ENCODE results near the gene KCNF1. TPM values are rescaled to one million over a fixed set of nuclear protein-coding genes. Genes with fewer than 3 reads are reported as not detected.

Gene KCNF1
- total RNA-seq, 1 experiment from 2014 or later = 3.2 TPM

DNA sequence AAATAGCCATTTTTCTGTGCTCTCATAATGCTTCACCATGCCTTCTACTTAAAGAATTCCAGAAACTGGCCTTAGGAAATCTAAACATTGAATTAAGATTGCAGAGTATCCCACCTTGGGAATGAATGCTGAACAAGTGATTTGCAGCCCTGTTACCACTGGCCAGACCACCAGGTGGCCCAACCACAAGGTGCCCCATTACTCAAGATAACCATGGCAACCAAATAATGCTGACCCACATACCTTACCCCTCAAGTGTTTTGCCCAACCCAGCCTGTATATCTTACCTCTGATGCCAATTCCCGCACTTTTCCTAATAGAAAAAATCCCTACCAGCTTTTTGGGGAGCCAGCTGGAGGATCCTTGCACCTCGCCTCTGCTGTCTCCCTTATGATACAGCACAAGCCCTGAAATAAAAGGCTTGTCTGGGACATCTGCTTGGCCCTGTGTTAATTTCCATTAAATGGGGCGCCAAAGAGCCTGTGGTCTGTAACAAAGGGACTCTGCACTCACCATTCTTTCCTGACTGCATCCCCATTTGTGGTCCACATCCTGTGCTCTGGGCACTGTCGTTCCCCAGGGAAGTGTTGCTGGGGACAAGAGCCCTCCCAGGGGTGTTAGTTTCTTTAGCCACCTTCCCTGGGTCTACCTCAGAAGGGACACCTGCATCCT is 17.3 kb upstream of the KCNF1 start:
- H3K27me3 Mint-ChIP-seq (ENCODE audit: low read depth) = peaks cover 5% of the 10 kb centered on the region

More for the DNA sequence above, 17.3 kb upstream of the KCNF1 start:
- H2AK5ac ChIP-seq (ENCODE audit: insufficient read length, low read length) = no peak overlapping the region
- H3K27ac Mint-ChIP-seq = no peak overlapping the region; a peak in 3 of 7 replicates
- no CpG with 5 or more reads among the region's 4 CpGs for WGBS (ENCODE audit: extremely low coverage, insufficient read length, low lambda C conversion rate)
- no peaks in the 10 kb centered on the region for H3K9me3 Mint-ChIP-seq
- no peaks in the 10 kb centered on the region for H3K23me2 ChIP-seq (ENCODE audit: insufficient read length, low read depth, low read length, poor library complexity, severe bottlenecking)
- no peak overlapping the region for H4K91ac ChIP-seq (ENCODE audit: insufficient read length, low read depth, low read length)
- H3K9me3 ChIP-seq (ENCODE audit: control insufficient read depth, low read depth, low read length) = no peaks in the 10 kb centered on the region
- no peak overlapping the region for H3T11ph ChIP-seq (ENCODE audit: low read length)
- H3K18ac ChIP-seq (ENCODE audit: insufficient read length, low read depth, low read length) = peak overlapping the region; percentile 3
- H3K4me3 Mint-ChIP-seq = no peak overlapping the region
- no peak overlapping the region for H3K56ac ChIP-seq (ENCODE audit: insufficient read length, low read depth, low read length)
- no peak overlapping the region for H3K23ac ChIP-seq (ENCODE audit: insufficient read length, low read depth, low read length)
- no peak overlapping the region for H3K4me2 ChIP-seq (ENCODE audit: insufficient read depth, insufficient read length, low read length)
- DNase-seq = no peak
- TF ChIP-seq, protein P1, sequence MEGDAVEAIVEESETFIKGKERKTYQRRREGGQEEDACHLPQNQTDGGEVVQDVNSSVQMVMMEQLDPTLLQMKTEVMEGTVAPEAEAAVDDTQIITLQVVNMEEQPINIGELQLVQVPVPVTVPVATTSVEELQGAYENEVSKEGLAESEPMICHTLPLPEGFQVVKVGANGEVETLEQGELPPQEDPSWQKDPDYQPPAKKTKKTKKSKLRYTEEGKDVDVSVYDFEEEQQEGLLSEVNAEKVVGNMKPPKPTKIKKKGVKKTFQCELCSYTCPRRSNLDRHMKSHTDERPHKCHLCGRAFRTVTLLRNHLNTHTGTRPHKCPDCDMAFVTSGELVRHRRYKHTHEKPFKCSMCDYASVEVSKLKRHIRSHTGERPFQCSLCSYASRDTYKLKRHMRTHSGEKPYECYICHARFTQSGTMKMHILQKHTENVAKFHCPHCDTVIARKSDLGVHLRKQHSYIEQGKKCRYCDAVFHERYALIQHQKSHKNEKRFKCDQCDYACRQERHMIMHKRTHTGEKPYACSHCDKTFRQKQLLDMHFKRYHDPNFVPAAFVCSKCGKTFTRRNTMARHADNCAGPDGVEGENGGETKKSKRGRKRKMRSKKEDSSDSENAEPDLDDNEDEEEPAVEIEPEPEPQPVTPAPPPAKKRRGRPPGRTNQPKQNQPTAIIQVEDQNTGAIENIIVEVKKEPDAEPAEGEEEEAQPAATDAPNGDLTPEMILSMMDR (conservative IDR thresholded peaks at IDR 0.05) = peak; percentile 46; the same call in 2 of the 3 replicates
- H2BK15ac ChIP-seq (ENCODE audit: low read depth, low read length) = no peak overlapping the region
- no peak overlapping the region for H3K14ac ChIP-seq (ENCODE audit: insufficient read depth, low read length)
- no peak overlapping the region for H4K8ac ChIP-seq (replicated peaks; ENCODE audit: insufficient read length, low read depth, low read length)
- no peak overlapping the region for H2BK20ac ChIP-seq (ENCODE audit: low read depth, low read length, poor library complexity, severe bottlenecking)
- no peaks in the 10 kb centered on the region for H3K79me2 ChIP-seq (ENCODE audit: insufficient read depth, low read length)
- H3K36me3 Mint-ChIP-seq (ENCODE audit: insufficient read depth in 1 of 3, low read depth in 3 of 3) = no peaks in the 10 kb centered on the region
- no peaks in the 10 kb centered on the region for H3K4me1 ChIP-seq (ENCODE audit: insufficient read depth, low read length)
- no peaks in the 10 kb centered on the region for H4K20me1 ChIP-seq (ENCODE audit: control insufficient read depth, insufficient read depth, insufficient read length)
- H3K27me3 ChIP-seq (ENCODE audit: insufficient read depth, low read length) = no peaks in the 10 kb centered on the region
- peaks cover 11 to 19% of the 10 kb centered on the region in 2 experiments for H3K4me1 Mint-ChIP-seq
- H2BK5ac ChIP-seq (ENCODE audit: insufficient read length, low read length) = no peak overlapping the region
- H3K9ac ChIP-seq (ENCODE audit: extremely low read depth, insufficient read length, low read length) = no peak overlapping the region
- no peak overlapping the region for H3K27ac ChIP-seq (ENCODE audit: insufficient read length, low read depth, low read length)
- H2BK120ac ChIP-seq (ENCODE audit: low read depth, low read length, poor library complexity, severe bottlenecking) = no peak overlapping the region
- H3K79me1 ChIP-seq (ENCODE audit: insufficient read depth, low read depth, low read length, poor library complexity, severe bottlenecking) = no peaks in the 10 kb centered on the region
- H4K5ac ChIP-seq (ENCODE audit: insufficient read length, low read depth, low read length) = no peak overlapping the region
- H2BK12ac ChIP-seq (ENCODE audit: insufficient read length, low read depth, low read length) = no peak overlapping the region
- H3K4ac ChIP-seq (ENCODE audit: low read depth, low read length) = no peak overlapping the region
- H2AFZ ChIP-seq (ENCODE audit: low read length) = no peak overlapping the region

Data from H9 (cell line).